Progenitor cell of endocrine pancreas (in vitro differentiated cells): ENCODE results near the gene P2RX6. TPM values are rescaled to one million over a fixed set of nuclear protein-coding genes. Genes with fewer than 3 reads are reported as not detected.

ENCODE experiments used
- DNase-seq: peaks from one replicate; pipeline ENCODE4 v3.0.0; 2021; ENCODE audit warnings: low spot score; ENCODE audit not compliant: unreplicated experiment
- H3K27ac Mint-ChIP-seq: 2 replicates; pipeline ENCODE4 v1.8.0; 2021; ENCODE audit warnings: mild to moderate bottlenecking, moderate library complexity, mixed read lengths
- H3K27me3 Mint-ChIP-seq: 2 replicates; pipeline ENCODE4 v1.8.0; 2021; ENCODE audit warnings: mixed read lengths
- H3K36me3 Mint-ChIP-seq: 2 replicates; pipeline ENCODE4 v1.8.0; 2022; ENCODE audit warnings: mixed read lengths; ENCODE audit not compliant: insufficient read depth
- H3K4me1 Mint-ChIP-seq: 2 replicates; pipeline ENCODE4 v1.8.0; 2021; ENCODE audit warnings: low read depth, mixed read lengths
- H3K4me3 Mint-ChIP-seq: 2 replicates; pipeline ENCODE4 v1.8.0; 2021; ENCODE audit warnings: low read depth, mild to moderate bottlenecking, moderate library complexity, mixed read lengths
- H3K9me3 Mint-ChIP-seq: 2 replicates; pipeline ENCODE4 v1.8.0; 2021; ENCODE audit warnings: low read depth, mixed read lengths
- total RNA-seq: library from RNA; stranded (reverse); gene quantifications from 2 replicates; pipeline ENCODE4 v1.2.1, GENCODE V29; 2021
- TF ChIP-seq, protein P1 (sequence below): fragments of 200-600 bp; sonication (generic); IDR thresholded peaks from one replicate; pipeline ENCODE4 v1.5.0; 2021; ENCODE audit warnings: antibody characterized with exemption, mild to moderate bottlenecking; ENCODE audit not compliant: unreplicated experiment

P2RX6 gene
- total RNA-seq, 1 donor from 2014 or later, result 0.57 TPM

DNA sequence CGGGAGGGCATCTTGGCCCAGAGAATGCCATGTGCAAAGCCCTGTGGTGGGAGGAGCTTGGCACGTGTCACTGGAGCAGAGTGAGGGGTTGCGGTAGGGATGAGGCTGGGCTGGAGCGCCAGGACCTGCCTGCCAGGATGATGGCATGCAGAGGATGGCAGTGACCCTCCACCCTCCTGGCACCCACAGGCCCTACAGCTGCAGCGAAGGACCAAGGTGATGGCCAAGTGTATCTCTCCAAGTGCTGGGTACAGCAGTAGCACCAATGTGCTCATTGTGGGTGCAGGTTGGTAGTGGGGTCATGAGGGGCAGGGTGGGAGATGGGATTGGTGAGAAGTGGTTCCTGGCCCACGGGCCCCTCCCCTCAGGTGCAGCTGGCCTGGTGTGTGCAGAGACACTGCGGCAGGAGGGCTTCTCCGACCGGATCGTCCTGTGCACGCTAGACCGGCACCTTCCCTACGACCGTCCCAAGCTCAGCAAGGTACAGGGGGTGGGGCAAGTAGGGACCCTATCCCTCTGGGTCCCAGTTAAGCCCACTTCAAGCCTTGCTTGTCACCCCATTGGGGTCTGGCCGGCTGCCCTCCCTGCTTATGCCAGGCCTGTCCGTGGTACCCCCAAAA, 40.5 kb upstream of the P2RX6 start:
- Mint-ChIP-seq H3K27ac (no peak overlapping the region), H3K9me3 (peaks cover 3% of the 10 kb centered on the region), H3K36me3 (no peaks in the 10 kb centered on the region), H3K4me3 (no peak overlapping the region), H3K4me1 (peaks cover 3% of the 10 kb centered on the region), H3K27me3 (peaks cover 11% of the 10 kb centered on the region)
- no peak for DNase-seq
- TF ChIP-seq, protein P1, sequence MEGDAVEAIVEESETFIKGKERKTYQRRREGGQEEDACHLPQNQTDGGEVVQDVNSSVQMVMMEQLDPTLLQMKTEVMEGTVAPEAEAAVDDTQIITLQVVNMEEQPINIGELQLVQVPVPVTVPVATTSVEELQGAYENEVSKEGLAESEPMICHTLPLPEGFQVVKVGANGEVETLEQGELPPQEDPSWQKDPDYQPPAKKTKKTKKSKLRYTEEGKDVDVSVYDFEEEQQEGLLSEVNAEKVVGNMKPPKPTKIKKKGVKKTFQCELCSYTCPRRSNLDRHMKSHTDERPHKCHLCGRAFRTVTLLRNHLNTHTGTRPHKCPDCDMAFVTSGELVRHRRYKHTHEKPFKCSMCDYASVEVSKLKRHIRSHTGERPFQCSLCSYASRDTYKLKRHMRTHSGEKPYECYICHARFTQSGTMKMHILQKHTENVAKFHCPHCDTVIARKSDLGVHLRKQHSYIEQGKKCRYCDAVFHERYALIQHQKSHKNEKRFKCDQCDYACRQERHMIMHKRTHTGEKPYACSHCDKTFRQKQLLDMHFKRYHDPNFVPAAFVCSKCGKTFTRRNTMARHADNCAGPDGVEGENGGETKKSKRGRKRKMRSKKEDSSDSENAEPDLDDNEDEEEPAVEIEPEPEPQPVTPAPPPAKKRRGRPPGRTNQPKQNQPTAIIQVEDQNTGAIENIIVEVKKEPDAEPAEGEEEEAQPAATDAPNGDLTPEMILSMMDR, result no peak

DNA sequence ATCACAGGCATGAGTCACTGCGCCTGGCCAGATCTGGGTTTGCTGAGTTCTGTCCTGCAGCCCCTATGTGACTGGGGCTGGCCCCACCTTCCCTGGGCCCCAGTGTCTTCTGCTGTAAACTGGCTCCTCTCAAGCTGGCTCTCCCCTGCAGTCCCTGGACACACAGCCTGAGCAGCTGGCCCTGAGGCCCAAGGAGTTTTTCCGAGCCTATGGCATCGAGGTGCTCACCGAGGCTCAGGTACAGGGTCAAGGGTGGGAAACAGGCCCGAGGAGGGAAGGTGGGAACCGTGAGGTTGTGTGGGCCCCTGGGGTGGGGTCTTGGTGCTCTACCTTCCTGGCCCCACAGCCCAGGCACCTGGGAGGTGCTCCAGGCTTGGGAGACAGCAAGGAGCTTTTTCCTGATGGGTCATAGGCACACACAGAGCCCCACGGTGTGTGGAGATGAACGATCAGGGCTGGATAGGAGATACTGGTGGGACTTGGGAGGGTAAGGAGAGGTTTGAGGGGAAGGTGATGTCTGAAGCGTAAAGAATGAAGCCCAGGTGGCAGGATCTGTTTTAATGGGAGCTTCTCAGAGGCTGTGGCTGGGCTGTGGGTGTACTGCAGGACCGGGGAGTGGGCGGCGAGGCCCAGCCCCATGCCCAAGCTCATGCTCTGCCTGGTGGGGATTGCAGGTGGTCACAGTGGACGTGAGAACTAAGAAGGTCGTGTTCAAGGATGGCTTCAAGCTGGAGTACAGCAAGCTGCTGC, 39.2 kb upstream of the P2RX6 start:
- DNase-seq, result no peak
- peaks cover 11% of the 10 kb centered on the region for H3K27me3 Mint-ChIP-seq
- no peaks in the 10 kb centered on the region for H3K36me3 Mint-ChIP-seq
- H3K27ac Mint-ChIP-seq, result peak overlapping the region; percentile 39
- peaks cover 10% of the 10 kb centered on the region for H3K4me1 Mint-ChIP-seq
- TF ChIP-seq, protein P1, result no peak
- H3K9me3 Mint-ChIP-seq, result peaks cover 3% of the 10 kb centered on the region
- H3K4me3 Mint-ChIP-seq, result no peak overlapping the region

DNA sequence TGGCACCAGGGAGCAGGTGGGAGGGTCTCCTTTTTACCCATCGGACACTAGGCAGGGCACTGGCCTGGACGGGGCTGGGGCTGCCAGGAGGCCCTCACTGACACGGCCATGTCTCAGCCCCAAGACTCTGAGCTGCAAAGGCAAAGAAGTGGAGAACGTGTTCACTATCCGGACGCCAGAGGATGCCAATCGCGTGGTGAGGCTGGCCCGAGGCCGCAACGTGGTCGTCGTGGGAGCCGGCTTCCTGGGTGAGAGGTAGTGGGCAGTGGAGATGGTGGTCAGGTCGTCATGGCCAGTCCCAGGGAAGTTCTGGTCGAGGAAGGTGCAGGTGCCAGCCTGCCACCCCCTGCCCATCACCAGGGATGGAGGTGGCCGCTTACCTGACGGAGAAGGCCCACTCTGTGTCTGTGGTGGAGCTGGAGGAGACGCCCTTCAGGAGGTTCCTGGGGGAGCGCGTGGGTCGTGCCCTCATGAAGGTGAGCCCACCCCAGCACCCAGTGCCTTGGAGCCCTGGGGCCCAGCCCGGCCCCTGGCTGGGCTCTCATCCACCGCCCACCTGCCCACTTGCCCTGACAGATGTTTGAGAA, 38.6 kb upstream of the P2RX6 start:
- Mint-ChIP-seq H3K9me3 (peaks cover 3% of the 10 kb centered on the region), H3K4me3 (no peak overlapping the region), H3K27me3 (peaks cover 11% of the 10 kb centered on the region), H3K4me1 (peaks cover 13% of the 10 kb centered on the region), H3K36me3 (no peaks in the 10 kb centered on the region), H3K27ac (no peak overlapping the region)
- DNase-seq, result no peak
- TF ChIP-seq, protein P1, result no peak

DNA sequence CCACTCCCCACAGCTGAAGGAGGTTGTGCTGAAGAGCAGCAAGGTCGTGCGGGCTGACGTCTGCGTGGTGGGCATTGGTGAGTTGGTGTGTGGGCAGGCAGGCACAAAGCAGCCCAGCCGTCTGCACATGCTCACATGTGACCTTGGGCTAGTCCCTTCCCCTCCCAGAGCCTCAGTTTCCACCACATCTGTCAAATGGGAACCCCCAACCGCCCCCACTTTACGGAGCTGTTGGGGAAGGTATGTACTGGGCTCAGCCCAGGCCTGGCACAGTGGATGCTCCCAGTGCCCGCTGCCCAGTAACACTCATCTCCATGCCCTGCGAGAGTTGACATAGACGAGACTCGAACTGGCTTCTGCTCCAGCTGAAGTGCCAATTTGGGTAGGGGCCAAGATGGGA, 37.9 kb upstream of the P2RX6 start:
- DNase-seq, result no peak
- Mint-ChIP-seq H3K27ac (no peak overlapping the region), H3K27me3 (peaks cover 11% of the 10 kb centered on the region), H3K4me1 (peaks cover 16% of the 10 kb centered on the region), H3K36me3 (no peaks in the 10 kb centered on the region), H3K4me3 (no peak overlapping the region), H3K9me3 (peaks cover 3% of the 10 kb centered on the region)
- TF ChIP-seq, protein P1, result no peak

DNA sequence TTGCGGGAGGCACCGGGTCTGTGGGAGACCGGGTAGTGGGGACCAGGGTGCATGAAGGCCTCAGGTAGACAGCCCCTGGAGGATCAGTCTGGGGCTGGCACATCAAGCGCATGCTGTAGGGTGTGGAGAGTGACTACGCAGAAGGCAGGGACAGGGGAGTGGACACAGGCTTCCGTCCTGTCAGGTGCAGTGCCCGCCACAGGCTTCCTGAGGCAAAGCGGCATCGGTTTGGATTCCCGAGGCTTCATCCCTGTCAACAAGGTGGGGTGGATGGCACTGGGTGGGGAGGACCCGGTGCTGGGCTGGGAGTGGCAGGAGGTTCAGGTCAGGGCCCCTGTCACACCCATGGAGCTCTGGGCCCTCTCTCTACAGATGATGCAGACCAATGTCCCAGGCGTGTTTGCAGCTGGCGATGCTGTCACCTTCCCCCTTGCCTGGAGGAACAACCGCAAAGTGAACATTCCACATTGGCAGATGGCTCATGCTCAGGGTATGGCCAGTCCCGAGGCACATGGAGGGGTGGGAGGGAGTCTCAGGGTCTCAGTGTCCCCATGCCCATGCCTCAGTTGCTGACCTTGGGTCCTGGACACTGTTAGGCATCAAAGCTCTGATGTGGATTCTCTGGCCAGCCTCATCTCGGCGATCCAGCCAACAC, 37.3 kb upstream of the P2RX6 start:
- H3K27ac Mint-ChIP-seq, result no peak overlapping the region
- peaks cover 3% of the 10 kb centered on the region for H3K9me3 Mint-ChIP-seq
- peaks cover 19% of the 10 kb centered on the region for H3K4me1 Mint-ChIP-seq
- TF ChIP-seq, protein P1, result no peak
- peaks cover 11% of the 10 kb centered on the region for H3K27me3 Mint-ChIP-seq
- H3K36me3 Mint-ChIP-seq, result no peaks in the 10 kb centered on the region
- no peak overlapping the region for H3K4me3 Mint-ChIP-seq
- DNase-seq, result no peak
